B cell (primary cell): ENCODE results near the gene LYAR.

ENCODE experiments used
- CTCF ChIP-seq: fragments of 200-600 bp; IDR thresholded peaks from one replicate; pipeline ENCODE4 v1.8.0; 2022; ENCODE audit warnings: antibody characterized with exemption, mild to moderate bottlenecking
- EZH2 ChIP-seq: IDR thresholded peaks from 2 replicates; pipeline ENCODE4 v1.6.1; 2012; ENCODE audit warnings: borderline replicate concordance, low read depth, mild to moderate bottlenecking, moderate library complexity, low read length; ENCODE audit not compliant: insufficient read depth, poor library complexity, severe bottlenecking

DNA sequence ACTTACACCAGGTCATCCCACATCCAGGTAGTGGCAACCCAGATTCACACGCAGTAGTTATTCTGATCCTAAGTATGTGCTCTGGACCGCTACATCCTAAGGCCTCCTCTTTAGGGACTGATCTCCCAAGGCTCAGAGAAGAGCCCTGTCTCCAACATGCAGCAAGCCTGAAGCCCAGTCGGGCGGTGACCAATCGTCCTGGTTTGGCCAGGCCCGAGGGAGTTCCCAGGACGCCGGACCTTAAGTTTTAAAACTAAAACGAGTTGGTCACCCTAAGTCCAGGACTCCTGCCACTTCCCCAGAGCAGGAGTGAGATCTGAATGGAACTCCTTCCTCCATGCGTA lies 385 bp downstream of the LYAR start:
- TF ChIP-seq CTCF: no peak
- TF ChIP-seq EZH2: no peak
